Dedifferentiated amniotic fluid mesenchymal stem cell (primary cell): ENCODE results near the gene TAPBP.
"Not testable (repeated sequence)": the region's sequence is repeated elsewhere in the genome, so short reads cannot be mapped to it uniquely, and the experiment has no call there.

Experiments used
- DNase-seq: peaks from one replicate; pipeline ENCODE4 v3.0.0-alpha.2; 2016; ENCODE audit errors: extremely low spot score

Gene TAPBP

GRCh38 chr6:33296797-33297405 is 17.0 kb downstream of the TAPBP start:
- DNase-seq = no peak

- DNase-seq = no peak
These were observed 18.1 kb downstream of the TAPBP start for GRCh38 chr6:33295621-33296369.

GRCh38 chr6:33294086-33294823 is 19.6 kb downstream of the TAPBP start:
- DNase-seq = no peak

- DNase-seq = no peak
These were observed 20.7 kb downstream of the TAPBP start for GRCh38 chr6:33292996-33293682.

GRCh38 chr6:33290459-33290858 is 23.4 kb downstream of the TAPBP start:
- DNase-seq = no peak

GRCh38 chr6:33289784-33290315 is 24.0 kb downstream of the TAPBP start:
- no peak for DNase-seq

GRCh38 chr6:33288921-33289783 is 24.7 kb downstream of the TAPBP start, which contains the start of the genes PFDN6 and WDR46:
PFDN6 (plus strand) TSS chr6:33289601; CDS start chr6:33289857, 256 bp downstream.
WDR46 (minus strand) TSS chr6:33289239; CDS start chr6:33289170, 69 bp downstream.
- peak; percentile 95 for DNase-seq

- no peak for DNase-seq
These were observed 25.5 kb downstream of the TAPBP start for GRCh38 chr6:33288141-33288920.

GRCh38 chr6:33286946-33287914 is 26.6 kb downstream of the TAPBP start:
- DNase-seq = no peak

GRCh38 chr6:33285214-33285613 is 28.7 kb downstream of the TAPBP start:
- not testable (repeated sequence) for DNase-seq

GRCh38 chr6:33280539-33280938 is 33.3 kb downstream of the TAPBP start:
- no peak for DNase-seq

GRCh38 chr6:33279971-33280511 is 33.8 kb downstream of the TAPBP start:
- DNase-seq = no peak

GRCh38 chr6:33279257-33279695 is 34.6 kb downstream of the TAPBP start:
- DNase-seq = no peak

- DNase-seq = no peak
These were observed 35.1 kb downstream of the TAPBP start for GRCh38 chr6:33278810-33279209.

- DNase-seq = no peak
These were observed 35.5 kb downstream of the TAPBP start for GRCh38 chr6:33278392-33278741.

- DNase-seq = no peak
These were observed 36.1 kb downstream of the TAPBP start for GRCh38 chr6:33277663-33278391.

GRCh38 chr6:33276864-33277662 is 36.8 kb downstream of the TAPBP start, which contains the start of gene B3GALT4:
B3GALT4 (plus strand) TSS chr6:33277123; CDS start chr6:33277420, 297 bp downstream.
- DNase-seq = no peak
